Sigmoid colon (tissue), 7 donors: ENCODE measurements around the gene USP24. TPM values are rescaled to one million over a fixed set of nuclear protein-coding genes. Genes with fewer than 3 reads are reported as not detected.
"Not testable (repeated sequence)": the region's sequence is repeated elsewhere in the genome, so short reads cannot be mapped to it uniquely, and the experiment has no call there.

Experiments used
- DNase-seq: peaks from one replicate; pipeline ENCODE4 v3.0.0-alpha.2; 2019
- H3K27ac ChIP-seq, 4 donors: fragments of 200-600 bp; sonication (generic); one replicate each; pipeline ENCODE4 v1.5.1; 2016 to 2019; ENCODE audit warnings: mild to moderate bottlenecking in 1 of 4
- H3K27me3 ChIP-seq, 3 donors: fragments of 200-600 bp; sonication (generic); one replicate each; pipeline ENCODE4 v1.5.1; 2019; ENCODE audit warnings: mild to moderate bottlenecking in 1 of 3
- H3K36me3 ChIP-seq, 4 donors: fragments of 200-600 bp; sonication (generic); one replicate each; pipeline ENCODE4 v1.5.1; 2016 to 2019
- H3K4me1 ChIP-seq, 4 donors: fragments of 200-600 bp; sonication (generic); one replicate each; pipeline ENCODE4 v1.5.1; 2017 to 2019
- H3K4me3 ChIP-seq, 4 donors: fragments of 200-600 bp; sonication (generic); one replicate each; pipeline ENCODE4 v1.5.1; 2017 to 2019; ENCODE audit warnings: mild to moderate bottlenecking in 2 of 4, moderate library complexity in 1 of 4
- H3K9me3 ChIP-seq, 4 donors: fragments of 200-600 bp in 3 of 4; sonication (generic) in 3 of 4; one replicate each; pipeline versions ENCODE4 v1.5.1 to v1.6.1; 2013 to 2019
- CTCF ChIP-seq, 4 experiments: fragments of 450-650 bp in 3 of 4; fragments of 200-600 bp in 1 of 4; IDR thresholded peaks; one replicate each; pipeline ENCODE4 v1.5.1; 2016 to 2019; ENCODE audit warnings: antibody characterized with exemption in 4 of 4, mild to moderate bottlenecking in 3 of 4, moderate library complexity in 2 of 4
- EP300 ChIP-seq, 4 donors: sonication (generic); formaldehyde crosslinking; IDR thresholded peaks; one replicate each; pipeline ENCODE4 v1.6.1; 2017; ENCODE audit warnings: antibody characterized with exemption in 4 of 4
- POLR2A ChIP-seq, 2 donors: fragments of 450-650 bp; IDR thresholded peaks; one replicate each; pipeline ENCODE4 v1.6.1; 2016; ENCODE audit warnings: antibody characterized with exemption in 2 of 2, mild to moderate bottlenecking in 2 of 2, moderate library complexity in 2 of 2
- POLR2AphosphoS5 ChIP-seq, 4 donors: sonication (generic); formaldehyde crosslinking; IDR thresholded peaks; one replicate each; pipeline ENCODE4 v1.6.1; 2017; ENCODE audit warnings: antibody characterized with exemption in 4 of 4
- WGBS, 2 donors: extraction: QIAGEN DNeasy Blood & Tissue Kit; methylation state at CpG; one replicate each; pipeline ENCODE4 v1.1.7; 2013; 5-methylcytosine and 5-hydroxymethylcytosine counted together
- intact Hi-C: fragments of 100-400 bp; cut with DNase I; formaldehyde crosslinking; loops from one replicate; pipeline ENCODE4 v1.15.1; 2023
- polyA plus RNA-seq, 3 donors: library from polyadenylated mRNA; stranded (reverse); fragments of 200-250 nt; gene quantifications; one replicate each; pipeline ENCODE4 v1.2.3, GENCODE V29; 2013
- total RNA-seq, 4 donors: library from RNA; depleted of rRNA; stranded (reverse); fragments of >200 nt; gene quantifications; one replicate each; pipeline ENCODE4 v1.1.0, GENCODE V29; 2016
- donor health status: healthy with polysubstance abuse.
- donor health status: Bipolar disorder and iron deficiency.
- donor health status: healthy.

USP24 gene
- total and polyA plus RNA-seq, 7 donors: 3.6 to 66.2 (median 46.4) TPM

GRCh38 chr1:55118651-55119329, 96.4 kb downstream of the USP24 start:
- Histone ChIP-seq H3K4me1 (no peaks in the 10 kb centered on the region), H3K27me3 (no peaks in the 10 kb centered on the region), H3K27ac (no peak overlapping the region), H3K9me3 (no peaks in the 10 kb centered on the region), H3K4me3 (no peak overlapping the region), H3K36me3 (peaks cover 17 to 93% (median 50%) of the 10 kb centered on the region in 4 donors)
- intact Hi-C loops: no loop called here
- DNase-seq: no peak
- TF ChIP-seq EP300 (IDR thresholded peaks at IDR 0.05): no peak
- no peak for TF ChIP-seq CTCF (IDR thresholded peaks at IDR 0.05)
- no peak for TF ChIP-seq POLR2AphosphoS5 (IDR thresholded peaks at IDR 0.05)
- no peak for TF ChIP-seq POLR2A (IDR thresholded peaks at IDR 0.05)
- WGBS, 2 donors: 90 to 93% methylated on average over 5 of the region's 5 CpGs

- TF ChIP-seq POLR2A (IDR thresholded peaks at IDR 0.05): no peak
- no peak for TF ChIP-seq POLR2AphosphoS5 (IDR thresholded peaks at IDR 0.05)
- TF ChIP-seq EP300 (IDR thresholded peaks at IDR 0.05): no peak
- no peak for TF ChIP-seq CTCF (IDR thresholded peaks at IDR 0.05)
- Histone ChIP-seq H3K27ac (no peak overlapping the region), H3K4me3 (no peak overlapping the region), H3K27me3 (no peaks in the 10 kb centered on the region), H3K9me3 (no peaks in the 10 kb centered on the region), H3K4me1 (no peaks in the 10 kb centered on the region), H3K36me3 (peaks cover 17 to 93% (median 45%) of the 10 kb centered on the region in 4 donors)
- DNase-seq: no peak
- intact Hi-C loops: no loop called here
These were observed 97.2 kb downstream of the USP24 start for GRCh38 chr1:55117941-55118340.

- H3K4me1 ChIP-seq, intact Hi-C loops, DNase-seq, H3K9me3 ChIP-seq, H3K27ac ChIP-seq, H3K27me3 ChIP-seq, H3K4me3 ChIP-seq: not testable (repeated sequence)
- peaks cover 23 to 100% (median 50%) of the 10 kb centered on the region in 4 donors for H3K36me3 ChIP-seq
- WGBS, 2 donors: 96 to 97% methylated on average over 14 of the region's 14 CpGs
These were observed 106.2 kb downstream of the USP24 start for GRCh38 chr1:55109005-55109404.

- Histone ChIP-seq H3K27ac (no peak overlapping the region), H3K36me3 (peaks cover 29 to 100% (median 51%) of the 10 kb centered on the region in 4 donors), H3K27me3 (no peaks in the 10 kb centered on the region), H3K4me1 (no peaks in the 10 kb centered on the region), H3K9me3 (no peaks in the 10 kb centered on the region), H3K4me3 (no peak overlapping the region)
- DNase-seq: no peak
- intact Hi-C loops: no loop called here
- WGBS, 2 donors: 71 to 83% methylated on average over 6 of the region's 6 CpGs
- no peak for TF ChIP-seq POLR2AphosphoS5 (IDR thresholded peaks at IDR 0.05)
- no peak for TF ChIP-seq CTCF (IDR thresholded peaks at IDR 0.05)
- TF ChIP-seq POLR2A (IDR thresholded peaks at IDR 0.05): no peak
- TF ChIP-seq EP300 (IDR thresholded peaks at IDR 0.05): no peak
These were observed 108.1 kb downstream of the USP24 start for GRCh38 chr1:55107101-55107500.

- 87 to 98% methylated on average over 2 of the region's 2 CpGs for WGBS, 2 donors
- H3K9me3 ChIP-seq: no peaks in the 10 kb centered on the region
- H3K36me3 ChIP-seq: peaks cover 32 to 100% (median 55%) of the 10 kb centered on the region in 4 donors
- H3K4me3 ChIP-seq: no peak overlapping the region
- intact Hi-C loops: no loop called here
- DNase-seq: no peak
- TF ChIP-seq POLR2A (IDR thresholded peaks at IDR 0.05) (no peak), CTCF (IDR thresholded peaks at IDR 0.05) (no peak), EP300 (IDR thresholded peaks at IDR 0.05) (no peak), POLR2AphosphoS5 (IDR thresholded peaks at IDR 0.05) (no peak)
- no peaks in the 10 kb centered on the region for H3K4me1 ChIP-seq
- no peak overlapping the region for H3K27ac ChIP-seq
- H3K27me3 ChIP-seq: no peaks in the 10 kb centered on the region
These were observed 111.3 kb downstream of the USP24 start for GRCh38 chr1:55103891-55104290.
